Measurements from ENCODE around the gene FIG4. TPM values are rescaled to one million over a fixed set of nuclear protein-coding genes. Genes with fewer than 3 reads are reported as not detected.

Gene FIG4
- total RNA-seq, 6 donors from 2014 or later, result 10.4 to 30.8 (median 27.5) TPM

DNA sequence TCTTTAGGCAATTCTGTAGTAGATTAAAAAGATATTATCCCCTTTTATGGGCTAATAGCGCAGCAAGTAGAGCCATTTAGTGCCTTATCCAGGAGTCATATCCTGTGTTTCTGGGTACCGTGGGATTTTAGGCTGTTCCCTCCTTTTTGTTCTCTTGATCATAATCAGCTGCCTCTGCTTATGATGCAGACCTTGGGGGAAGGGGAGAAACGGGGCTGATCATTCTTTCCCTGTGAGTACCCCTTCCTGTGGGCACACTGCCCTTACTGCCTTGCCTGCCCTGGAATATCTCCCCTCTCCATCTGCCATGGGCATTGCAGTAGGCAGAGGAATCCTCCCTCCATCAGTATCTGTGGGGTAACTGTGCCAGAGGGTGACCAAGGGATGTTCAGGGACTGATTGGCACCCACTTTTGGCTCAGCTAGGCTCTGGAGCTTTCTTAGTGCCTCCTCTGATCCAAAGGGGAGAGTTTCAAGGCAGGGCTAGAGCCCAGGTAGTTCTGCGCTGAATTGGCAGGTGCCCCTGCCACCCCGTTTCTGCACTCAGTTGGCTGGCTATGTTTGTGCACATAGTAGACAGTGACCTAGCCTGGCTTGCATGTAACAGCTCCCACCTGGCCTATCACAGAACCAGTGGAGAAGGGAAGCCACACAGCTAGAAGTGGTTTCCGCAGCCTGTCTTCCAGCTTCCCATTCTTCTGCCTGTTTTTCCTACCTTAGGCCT is 103.3 kb downstream of the FIG4 start:
- 65 to 73% methylated on average over 4 to 6 of the region's 6 CpGs for WGBS, 2 donors
- Histone ChIP-seq H3K27me3 (no peaks in the 10 kb centered on the region), H3K9me3 (no peaks in the 10 kb centered on the region), H3K36me3 (peaks cover 0 to 6% (median under 1%) of the 10 kb centered on the region in 4 donors), H3K4me1 (peaks cover 18 to 20% (median 19%) of the 10 kb centered on the region in 4 donors), H3K4me3 (no peak overlapping the region), H3K27ac (peak overlapping the region; percentile 32 to 80 (median 71))
- peak; percentile 7 to 45 for ATAC-seq (ENCODE audit: low FRiP score in 2 of 2)
- no peak for TF ChIP-seq CTCF (IDR thresholded peaks at IDR 0.05)
- no peak for TF ChIP-seq EP300 (IDR thresholded peaks at IDR 0.05)
- no peak for TF ChIP-seq POLR2AphosphoS5 (IDR thresholded peaks at IDR 0.05)
- TF ChIP-seq POLR2A (IDR thresholded peaks at IDR 0.05), result no peak
- no peak for DNase-seq

DNA sequence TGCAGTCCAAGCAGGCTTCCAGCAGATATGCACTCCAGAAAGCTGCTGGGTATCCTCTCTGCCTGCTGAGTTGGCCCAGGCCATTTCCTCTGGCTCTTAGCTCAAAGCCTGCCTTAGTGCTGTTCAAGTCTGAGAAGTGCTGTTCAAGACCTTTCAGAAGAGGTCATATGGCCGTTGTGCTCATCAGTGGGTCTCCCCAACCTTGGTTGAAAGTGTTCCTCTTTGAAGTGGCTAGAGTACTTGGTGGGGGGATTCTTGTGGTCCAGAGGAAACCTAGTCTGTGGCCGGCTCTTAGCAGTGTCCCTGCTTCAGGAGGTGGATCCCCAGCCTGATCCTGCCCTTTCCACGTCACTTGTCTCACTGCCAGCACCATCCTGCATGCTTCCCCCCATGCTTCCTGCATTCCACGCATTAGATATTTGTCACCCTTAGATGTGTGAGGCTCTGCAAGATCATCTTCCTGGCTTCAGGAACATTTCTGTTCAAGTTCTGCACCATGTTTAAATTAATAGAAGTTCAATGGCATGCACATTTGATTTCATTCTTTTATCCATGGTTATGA is 105.0 kb downstream of the FIG4 start:
- no peaks in the 10 kb centered on the region for H3K9me3 ChIP-seq
- no peak for ATAC-seq (ENCODE audit: low FRiP score in 2 of 2)
- no peak overlapping the region for H3K27ac ChIP-seq
- H3K4me1 ChIP-seq, result peaks cover 18 to 20% (median 19%) of the 10 kb centered on the region in 4 donors
- TF ChIP-seq CTCF (IDR thresholded peaks at IDR 0.05), result no peak
- TF ChIP-seq POLR2A (IDR thresholded peaks at IDR 0.05), result no peak
- no peak for TF ChIP-seq EP300 (IDR thresholded peaks at IDR 0.05)
- no peak for TF ChIP-seq POLR2AphosphoS5 (IDR thresholded peaks at IDR 0.05)
- H3K27me3 ChIP-seq, result no peaks in the 10 kb centered on the region
- DNase-seq, result no peak
- 65 to 79% methylated on average over 3 to 4 of the region's 4 CpGs for WGBS, 2 donors
- no peak overlapping the region for H3K4me3 ChIP-seq
- H3K36me3 ChIP-seq, result peaks cover 0 to 20% (median 0%) of the 10 kb centered on the region in 4 donors

DNA sequence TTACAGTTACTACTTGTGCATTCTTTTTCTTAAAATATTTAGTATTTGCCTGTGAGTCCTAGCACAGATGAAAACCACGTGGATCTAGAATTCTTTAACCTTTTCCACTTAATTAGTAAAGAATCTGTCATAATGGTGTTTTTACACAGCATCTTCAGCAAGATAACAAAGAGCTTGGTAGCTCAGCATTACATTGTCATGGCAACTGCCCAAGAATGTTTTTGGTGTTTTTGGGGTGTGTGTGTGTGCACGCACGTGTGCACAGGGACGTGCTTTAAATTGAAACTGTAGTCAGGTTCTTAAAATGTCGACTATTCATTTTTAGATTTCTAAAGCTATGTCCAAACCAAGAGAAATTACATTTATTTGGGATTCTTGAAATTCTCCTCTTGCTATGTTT is 108.0 kb downstream of the FIG4 start:
- H3K4me3 ChIP-seq, result no peak overlapping the region
- no peak for TF ChIP-seq POLR2AphosphoS5 (IDR thresholded peaks at IDR 0.05)
- no peak for TF ChIP-seq POLR2A (IDR thresholded peaks at IDR 0.05)
- TF ChIP-seq CTCF (IDR thresholded peaks at IDR 0.05), result no peak
- no peak for TF ChIP-seq EP300 (IDR thresholded peaks at IDR 0.05)
- peaks cover 0 to 20% (median 0%) of the 10 kb centered on the region in 4 donors for H3K36me3 ChIP-seq
- H3K27ac ChIP-seq, result no peak overlapping the region
- DNase-seq (no peak), ATAC-seq (ENCODE audit: low FRiP score in 2 of 2) (no peak)
- H3K9me3 ChIP-seq, result no peaks in the 10 kb centered on the region
- no peaks in the 10 kb centered on the region for H3K27me3 ChIP-seq
- peaks cover 6 to 7% (median 6%) of the 10 kb centered on the region in 4 donors for H3K4me1 ChIP-seq
- 95 to 98% methylated on average over 5 of the region's 5 CpGs for WGBS, 2 donors

GRCh38 chr6:109799664-109800063 is 108.6 kb downstream of the FIG4 start:
- TF ChIP-seq POLR2A (IDR thresholded peaks at IDR 0.05) (no peak), EP300 (IDR thresholded peaks at IDR 0.05) (no peak)
- Histone ChIP-seq H3K27ac (no peak overlapping the region), H3K36me3 (peaks cover 0 to 20% (median 0%) of the 10 kb centered on the region in 4 donors), H3K9me3 (no peaks in the 10 kb centered on the region), H3K27me3 (no peaks in the 10 kb centered on the region), H3K4me1 (peaks cover under 1 to 2% (median under 1%) of the 10 kb centered on the region in 4 donors), H3K4me3 (no peak overlapping the region)
- 79 to 96% methylated on average over 2 to 3 of the region's 3 CpGs for WGBS, 2 donors
- ATAC-seq (ENCODE audit: low FRiP score in 2 of 2) (peak in 1 of 2 donors; percentile 56), DNase-seq (no peak)

DNA sequence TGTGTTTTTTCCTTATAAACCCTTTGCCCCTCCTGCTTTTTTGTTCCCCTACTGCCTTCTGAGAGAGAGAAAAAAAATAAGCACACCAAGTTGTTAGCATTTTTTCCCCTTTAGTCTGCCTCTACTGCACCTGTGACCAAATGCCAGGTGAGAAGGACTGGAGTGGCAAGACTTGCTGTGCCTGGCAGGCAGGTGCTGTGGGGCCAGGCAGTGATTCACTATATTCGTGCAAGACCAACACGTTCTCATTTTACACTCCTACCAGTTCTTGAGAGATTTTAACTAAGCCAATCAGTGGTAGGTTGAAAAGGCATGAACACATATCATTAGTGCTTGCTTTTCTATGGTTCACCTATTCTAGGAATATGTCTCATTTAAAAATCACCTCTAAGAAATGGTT is 109.7 kb downstream of the FIG4 start:
- H3K27ac ChIP-seq, result no peak overlapping the region
- DNase-seq (no peak), ATAC-seq (ENCODE audit: low FRiP score in 2 of 2) (no peak)
- 89 to 91% methylated on average over 2 of the region's 2 CpGs for WGBS, 2 donors
- H3K4me1 ChIP-seq, result no peaks in the 10 kb centered on the region
- TF ChIP-seq POLR2AphosphoS5 (IDR thresholded peaks at IDR 0.05) (no peak), CTCF (IDR thresholded peaks at IDR 0.05) (no peak), POLR2A (IDR thresholded peaks at IDR 0.05) (no peak), EP300 (IDR thresholded peaks at IDR 0.05) (no peak)
- no peak overlapping the region for H3K4me3 ChIP-seq
- H3K9me3 ChIP-seq, result no peaks in the 10 kb centered on the region
- H3K36me3 ChIP-seq, result peaks cover 0 to 20% (median 0%) of the 10 kb centered on the region in 4 donors
- H3K27me3 ChIP-seq, result no peaks in the 10 kb centered on the region
